ENCODE data around the gene TTC22.

GRCh38 chr1:54767526-54767925 lies 33.6 kb downstream of the TTC22 start:
- TF ChIP-seq, protein P1, sequence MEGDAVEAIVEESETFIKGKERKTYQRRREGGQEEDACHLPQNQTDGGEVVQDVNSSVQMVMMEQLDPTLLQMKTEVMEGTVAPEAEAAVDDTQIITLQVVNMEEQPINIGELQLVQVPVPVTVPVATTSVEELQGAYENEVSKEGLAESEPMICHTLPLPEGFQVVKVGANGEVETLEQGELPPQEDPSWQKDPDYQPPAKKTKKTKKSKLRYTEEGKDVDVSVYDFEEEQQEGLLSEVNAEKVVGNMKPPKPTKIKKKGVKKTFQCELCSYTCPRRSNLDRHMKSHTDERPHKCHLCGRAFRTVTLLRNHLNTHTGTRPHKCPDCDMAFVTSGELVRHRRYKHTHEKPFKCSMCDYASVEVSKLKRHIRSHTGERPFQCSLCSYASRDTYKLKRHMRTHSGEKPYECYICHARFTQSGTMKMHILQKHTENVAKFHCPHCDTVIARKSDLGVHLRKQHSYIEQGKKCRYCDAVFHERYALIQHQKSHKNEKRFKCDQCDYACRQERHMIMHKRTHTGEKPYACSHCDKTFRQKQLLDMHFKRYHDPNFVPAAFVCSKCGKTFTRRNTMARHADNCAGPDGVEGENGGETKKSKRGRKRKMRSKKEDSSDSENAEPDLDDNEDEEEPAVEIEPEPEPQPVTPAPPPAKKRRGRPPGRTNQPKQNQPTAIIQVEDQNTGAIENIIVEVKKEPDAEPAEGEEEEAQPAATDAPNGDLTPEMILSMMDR (conservative IDR thresholded peaks at IDR 0.05; ENCODE audit: low read length), result no peak
- TF ChIP-seq EZH2phosphoT487 (IDR thresholded peaks at IDR 0.05; ENCODE audit: borderline replicate concordance), result no peak
